Upper lobe of left lung (tissue), 4 donors: ENCODE data around the gene EMC8.

Source experiments
- CTCF ChIP-seq, 6 experiments: fragments of 450-650 bp in 4 of 6; fragments of 200-600 bp in 2 of 6; sonication (generic) in 2 of 6; IDR thresholded peaks; one replicate each; pipeline ENCODE4 v1.5.1; 2016 to 2019; ENCODE audit warnings: antibody characterized with exemption in 6 of 6
- POLR2A ChIP-seq, 4 donors: fragments of 450-650 bp; IDR thresholded peaks; one replicate each; pipeline ENCODE4 v1.5.1; 2016 to 2017; ENCODE audit warnings: antibody characterized with exemption in 4 of 4, mild to moderate bottlenecking in 2 of 4
- POLR2AphosphoS5 ChIP-seq, 2 donors: sonication (generic); formaldehyde crosslinking; IDR thresholded peaks; one replicate each; pipeline ENCODE4 v1.5.1; 2017; ENCODE audit warnings: antibody characterized with exemption in 2 of 2

GRCh38 chr16:85812031-85812807 is 12.9 kb upstream of the EMC8 start:
- TF ChIP-seq POLR2A (IDR thresholded peaks at IDR 0.05), result no peak
- no peak for TF ChIP-seq CTCF (IDR thresholded peaks at IDR 0.05)
- no peak for TF ChIP-seq POLR2AphosphoS5 (IDR thresholded peaks at IDR 0.05)
